Measurements from ENCODE around the gene DYNC2LI1. TPM values are rescaled to one million over a fixed set of nuclear protein-coding genes. Genes with fewer than 3 reads are reported as not detected.

DYNC2LI1 gene
- total RNA-seq, 2 experiments from 2014 or later, result 13.6 to 17.7 TPM

DNA sequence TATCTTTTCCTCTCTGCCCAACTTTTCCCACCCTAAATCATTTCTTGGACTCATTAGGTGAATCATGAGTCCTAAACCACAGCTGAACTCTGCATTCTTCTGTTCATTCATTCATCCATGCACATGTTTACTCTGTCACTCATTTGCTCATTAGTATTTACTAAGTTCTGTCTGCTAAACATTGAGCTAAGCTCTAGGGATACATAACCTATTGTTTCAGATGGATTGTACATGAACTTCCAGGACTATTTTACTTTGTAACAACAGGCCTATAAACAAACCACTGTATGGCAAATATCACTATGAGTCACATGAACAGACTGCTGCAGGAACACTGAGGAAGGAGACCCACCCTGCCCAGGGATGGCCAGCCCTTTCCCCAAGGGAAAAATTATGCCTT is 14.6 kb upstream of the DYNC2LI1 start:
- no peaks in the 10 kb centered on the region for H4K20me1 ChIP-seq (ENCODE audit: insufficient read depth, low read length)
- no peaks in the 10 kb centered on the region for H3K9me2 ChIP-seq (ENCODE audit: insufficient read depth, low read length)
- no peaks in the 10 kb centered on the region for H3K79me2 ChIP-seq (ENCODE audit: insufficient read depth, low read depth, low read length)
- DNase-seq (ENCODE audit: low spot score), result no peak
- intact Hi-C loops (cut with micrococcal nuclease; ENCODE audit: unreplicated experiment), result no loop called here
- BruUV-seq (replicated peaks), result no TSS peak
- H3K36me3 ChIP-seq (ENCODE audit: insufficient read depth, low read length), result no peaks in the 10 kb centered on the region
- ChIA-PET CTCF (ENCODE audit: unreplicated experiment) (no interaction called here), POLR2A (no interaction called here)
- H3K4me3 ChIP-seq (ENCODE audit: low read depth, low read length, poor library complexity, severe bottlenecking), result no peak overlapping the region
- H3K9me3 ChIP-seq (ENCODE audit: low read length), result no peaks in the 10 kb centered on the region
- no peak for TF ChIP-seq CTCF (conservative IDR thresholded peaks at IDR 0.05; ENCODE audit: low read length)
- no peak for TF ChIP-seq EZH2phosphoT487 (IDR thresholded peaks at IDR 0.05; ENCODE audit: borderline replicate concordance, low read depth, low read length)
- no peak overlapping the region for H3K4me2 ChIP-seq (ENCODE audit: low read length)
- H3K27ac ChIP-seq (ENCODE audit: low read depth, low read length, poor library complexity, severe bottlenecking), result no peak overlapping the region
- no peak overlapping the region for H2AFZ ChIP-seq (ENCODE audit: low read length)
- H3K4me1 ChIP-seq (ENCODE audit: insufficient read depth, low read length, poor library complexity, severe bottlenecking), result no peaks in the 10 kb centered on the region

DNA sequence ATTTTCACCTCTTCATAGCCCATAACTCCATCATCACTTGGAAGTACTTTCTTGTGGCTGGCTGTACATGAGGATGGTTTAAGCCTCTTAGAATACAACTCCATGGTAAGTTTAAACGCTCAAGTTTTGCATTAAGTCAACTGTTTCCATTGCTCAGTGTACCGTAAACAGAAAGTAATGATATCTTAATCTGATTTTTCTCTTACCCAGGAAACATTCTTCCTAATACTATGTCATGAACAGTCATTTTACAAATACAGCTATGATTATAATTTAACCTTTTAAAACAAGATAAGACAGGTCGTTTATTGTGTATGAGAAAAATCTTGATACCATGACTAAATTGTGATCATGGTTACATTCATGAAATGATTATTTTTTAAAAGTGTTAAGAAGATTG is 11.6 kb upstream of the DYNC2LI1 start:
- no peaks in the 10 kb centered on the region for H3K9me3 ChIP-seq (ENCODE audit: low read length)
- H3K4me2 ChIP-seq (ENCODE audit: low read length), result no peak overlapping the region
- no peaks in the 10 kb centered on the region for H3K9me2 ChIP-seq (ENCODE audit: insufficient read depth, low read length)
- no peaks in the 10 kb centered on the region for H3K36me3 ChIP-seq (ENCODE audit: insufficient read depth, low read length)
- ChIA-PET POLR2A (interaction anchor here (0.6 to 0.9 kb wide), 2 partner anchors 49 to 66 kb away, joined by 3 to 4 read pairs; no protein-coding TSS in a partner anchor), CTCF (ENCODE audit: unreplicated experiment) (no interaction called here)
- H3K4me1 ChIP-seq (ENCODE audit: insufficient read depth, low read length, poor library complexity, severe bottlenecking), result no peaks in the 10 kb centered on the region
- H3K79me2 ChIP-seq (ENCODE audit: insufficient read depth, low read depth, low read length), result no peaks in the 10 kb centered on the region
- BruUV-seq (replicated peaks), result no TSS peak
- H2AFZ ChIP-seq (ENCODE audit: low read length), result no peak overlapping the region
- intact Hi-C loops (cut with micrococcal nuclease; ENCODE audit: unreplicated experiment), result no loop called here
- no peak overlapping the region for H3K27ac ChIP-seq (ENCODE audit: low read depth, low read length, poor library complexity, severe bottlenecking)
- H3K4me3 ChIP-seq (ENCODE audit: low read depth, low read length, poor library complexity, severe bottlenecking), result no peak overlapping the region
- H4K20me1 ChIP-seq (ENCODE audit: insufficient read depth, low read length), result no peaks in the 10 kb centered on the region
- DNase-seq (ENCODE audit: low spot score), result no peak
- no peak for TF ChIP-seq EZH2phosphoT487 (IDR thresholded peaks at IDR 0.05; ENCODE audit: borderline replicate concordance, low read depth, low read length)
- no peak for TF ChIP-seq CTCF (conservative IDR thresholded peaks at IDR 0.05; ENCODE audit: low read length)

DNA sequence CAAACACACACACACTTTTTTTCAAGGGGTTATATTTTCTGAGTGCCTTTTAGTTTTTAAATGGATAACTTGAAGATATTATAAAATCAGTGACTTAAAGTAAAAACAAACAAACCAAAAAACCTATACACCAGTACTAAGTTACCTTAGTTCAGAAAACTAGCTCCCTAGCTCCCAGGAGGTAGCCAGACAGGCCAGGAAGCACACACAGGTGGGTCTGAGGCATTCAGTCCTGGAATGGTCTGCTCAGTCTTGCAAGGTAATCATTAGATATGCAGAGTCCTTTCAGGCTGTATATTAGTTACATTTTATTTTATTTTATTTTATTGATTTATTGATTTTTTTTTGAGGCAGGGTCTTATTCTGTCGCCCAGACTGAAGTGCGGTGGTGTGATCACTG is 10.7 kb upstream of the DYNC2LI1 start:
- BruUV-seq (replicated peaks), result no TSS peak

More for the DNA sequence above, 10.7 kb upstream of the DYNC2LI1 start:
- H3K27ac ChIP-seq (ENCODE audit: low read depth, low read length, poor library complexity, severe bottlenecking), result no peak overlapping the region
- intact Hi-C loops (cut with micrococcal nuclease; ENCODE audit: unreplicated experiment), result no loop called here
- no peaks in the 10 kb centered on the region for H3K9me2 ChIP-seq (ENCODE audit: insufficient read depth, low read length)
- no peak overlapping the region for H2AFZ ChIP-seq (ENCODE audit: low read length)
- TF ChIP-seq CTCF (conservative IDR thresholded peaks at IDR 0.05; ENCODE audit: low read length) (no peak), EZH2phosphoT487 (IDR thresholded peaks at IDR 0.05; ENCODE audit: borderline replicate concordance, low read depth, low read length) (no peak)
- H3K79me2 ChIP-seq (ENCODE audit: insufficient read depth, low read depth, low read length), result no peaks in the 10 kb centered on the region
- CTCF ChIA-PET (ENCODE audit: unreplicated experiment), result no interaction called here
- DNase-seq (ENCODE audit: low spot score), result no peak
- no peak overlapping the region for H3K4me2 ChIP-seq (ENCODE audit: low read length)
- no peaks in the 10 kb centered on the region for H3K4me1 ChIP-seq (ENCODE audit: insufficient read depth, low read length, poor library complexity, severe bottlenecking)
- H3K36me3 ChIP-seq (ENCODE audit: insufficient read depth, low read length), result no peaks in the 10 kb centered on the region
- POLR2A ChIA-PET, result no interaction called here
- H4K20me1 ChIP-seq (ENCODE audit: insufficient read depth, low read length), result no peaks in the 10 kb centered on the region
- H3K9me3 ChIP-seq (ENCODE audit: low read length), result no peaks in the 10 kb centered on the region
- H3K4me3 ChIP-seq (ENCODE audit: low read depth, low read length, poor library complexity, severe bottlenecking), result no peak overlapping the region

Data from OCI-LY7 (cell line).